Mesothelial cell of epicardium (in vitro differentiated cells): ENCODE results near the gene PDZD7. TPM values are rescaled to one million over a fixed set of nuclear protein-coding genes. Genes with fewer than 3 reads are reported as not detected.

Source experiments
- DNase-seq, 2 experiments: peaks; one replicate each; pipeline ENCODE4 v3.0.0; 2021; ENCODE audit warnings: low spot score in 2 of 2; ENCODE audit not compliant: unreplicated experiment in 2 of 2
- H3K27ac Mint-ChIP-seq: 2 replicates; pipeline ENCODE4 v1.8.0; 2021; ENCODE audit warnings: mixed read lengths
- H3K27me3 Mint-ChIP-seq: 2 replicates; pipeline ENCODE4 v1.8.0; 2021; ENCODE audit warnings: low read depth, mixed read lengths
- H3K36me3 Mint-ChIP-seq: 2 replicates; pipeline ENCODE4 v1.8.0; 2021; ENCODE audit warnings: mixed read lengths
- H3K4me1 Mint-ChIP-seq: 2 replicates; pipeline ENCODE4 v1.8.0; 2021; ENCODE audit warnings: mixed read lengths
- H3K4me3 Mint-ChIP-seq: 2 replicates; pipeline ENCODE4 v1.8.0; 2021; ENCODE audit warnings: mild to moderate bottlenecking, moderate library complexity, mixed read lengths
- H3K9me3 Mint-ChIP-seq: 2 replicates; pipeline ENCODE4 v1.8.0; 2021; ENCODE audit warnings: mixed read lengths
- microRNA-seq: library from miRNA; unstranded; fragments of <30 nt; microRNA quantifications from one replicate; pipeline ENCODE4 v1.2.0, GENCODE V29; 2021; ENCODE audit warnings: inconsistent platforms, mixed read lengths
- total RNA-seq: library from RNA; stranded (reverse); gene quantifications from 3 replicates; pipeline ENCODE4 v1.2.1, GENCODE V29; 2021
- TF ChIP-seq, protein P1 (sequence below): fragments of 200-600 bp; sonication (generic); IDR thresholded peaks from one replicate; pipeline ENCODE4 v1.5.0; 2021; ENCODE audit warnings: antibody characterized with exemption; ENCODE audit not compliant: unreplicated experiment

PDZD7 gene
- total RNA-seq, 1 donor from 2014 or later, result 1.8 TPM

DNA sequence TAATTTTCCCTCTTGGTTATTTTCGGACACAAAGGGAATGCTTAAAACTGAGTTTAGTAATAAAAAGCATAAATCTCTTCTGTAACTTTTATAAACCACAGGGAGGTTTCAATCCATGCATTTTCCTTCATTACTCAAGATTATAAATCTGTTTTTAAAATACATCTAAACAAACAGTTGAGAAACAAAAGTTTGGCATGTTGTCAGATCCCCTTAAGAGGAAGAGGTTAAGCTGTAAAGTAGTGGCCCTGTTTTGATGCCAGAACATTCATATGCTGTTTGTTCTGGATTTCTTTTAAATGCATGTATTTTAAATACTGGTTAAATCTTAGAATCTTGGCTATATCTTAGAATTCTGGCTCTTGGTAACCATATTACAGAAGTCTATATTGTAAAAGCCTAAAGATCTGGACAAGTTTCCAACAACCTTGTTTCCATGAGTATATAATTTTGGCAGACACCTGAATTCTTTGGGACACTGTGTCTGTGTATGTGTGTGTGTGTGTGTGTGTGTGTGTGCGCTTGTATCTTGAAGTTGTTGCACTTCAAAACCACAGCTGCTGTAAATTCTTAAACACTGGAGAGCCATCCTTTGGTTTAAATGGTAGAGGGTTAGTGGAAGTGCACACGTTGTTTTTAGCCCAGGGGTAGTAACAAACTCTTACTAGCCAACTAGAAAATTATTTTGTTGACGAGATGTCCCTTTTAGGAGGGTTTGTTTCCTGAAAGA lies 68.4 kb downstream of the PDZD7 start:
- Mint-ChIP-seq H3K4me1 (no peaks in the 10 kb centered on the region), H3K9me3 (no peaks in the 10 kb centered on the region), H3K27me3 (no peaks in the 10 kb centered on the region), H3K4me3 (no peak overlapping the region), H3K27ac (no peak overlapping the region), H3K36me3 (peaks cover 24% of the 10 kb centered on the region)
- TF ChIP-seq, protein P1, sequence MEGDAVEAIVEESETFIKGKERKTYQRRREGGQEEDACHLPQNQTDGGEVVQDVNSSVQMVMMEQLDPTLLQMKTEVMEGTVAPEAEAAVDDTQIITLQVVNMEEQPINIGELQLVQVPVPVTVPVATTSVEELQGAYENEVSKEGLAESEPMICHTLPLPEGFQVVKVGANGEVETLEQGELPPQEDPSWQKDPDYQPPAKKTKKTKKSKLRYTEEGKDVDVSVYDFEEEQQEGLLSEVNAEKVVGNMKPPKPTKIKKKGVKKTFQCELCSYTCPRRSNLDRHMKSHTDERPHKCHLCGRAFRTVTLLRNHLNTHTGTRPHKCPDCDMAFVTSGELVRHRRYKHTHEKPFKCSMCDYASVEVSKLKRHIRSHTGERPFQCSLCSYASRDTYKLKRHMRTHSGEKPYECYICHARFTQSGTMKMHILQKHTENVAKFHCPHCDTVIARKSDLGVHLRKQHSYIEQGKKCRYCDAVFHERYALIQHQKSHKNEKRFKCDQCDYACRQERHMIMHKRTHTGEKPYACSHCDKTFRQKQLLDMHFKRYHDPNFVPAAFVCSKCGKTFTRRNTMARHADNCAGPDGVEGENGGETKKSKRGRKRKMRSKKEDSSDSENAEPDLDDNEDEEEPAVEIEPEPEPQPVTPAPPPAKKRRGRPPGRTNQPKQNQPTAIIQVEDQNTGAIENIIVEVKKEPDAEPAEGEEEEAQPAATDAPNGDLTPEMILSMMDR, result no peak
- no peak for DNase-seq

DNA sequence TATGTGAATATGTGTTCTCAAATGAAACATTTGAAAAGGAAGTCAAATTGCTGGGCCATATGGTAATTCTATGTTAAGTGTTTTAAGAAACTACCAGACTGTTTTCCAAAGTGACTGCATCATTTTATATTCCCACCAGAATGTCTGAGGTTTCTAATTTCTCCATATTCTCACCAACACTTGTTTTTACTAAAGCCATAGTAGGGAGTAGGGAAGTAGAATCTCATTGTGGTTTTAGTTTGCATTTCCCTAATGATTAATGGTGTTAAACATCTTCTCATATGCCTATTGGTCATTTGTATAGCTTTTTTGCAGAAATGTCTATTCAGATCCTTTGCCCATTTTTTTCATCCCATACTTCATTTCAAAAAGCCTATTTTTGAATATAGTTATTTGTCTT lies 70.7 kb downstream of the PDZD7 start:
- H3K27ac Mint-ChIP-seq, result no peak overlapping the region
- no peak overlapping the region for H3K4me3 Mint-ChIP-seq
- no peaks in the 10 kb centered on the region for H3K27me3 Mint-ChIP-seq
- no peak for DNase-seq
- peaks cover 34% of the 10 kb centered on the region for H3K36me3 Mint-ChIP-seq
- TF ChIP-seq, protein P1, result no peak
- no peaks in the 10 kb centered on the region for H3K9me3 Mint-ChIP-seq
- H3K4me1 Mint-ChIP-seq, result no peaks in the 10 kb centered on the region

Small RNA genes within 50 kb of the gene (microRNA-seq; reads per million reads assigned to microRNA genes)
- not detected for gene MIR608

Other genes starting within 250 kb of the PDZD7 start
- 32.6 to 36.1 TPM (median 35.5 TPM) in 3 replicates for gene SLF2, start 118.2 kb downstream of the PDZD7 start, total RNA-seq
- gene SEMA4G, start 61.6 kb downstream of the PDZD7 start, total RNA-seq, result 20.0 to 22.8 TPM (median 22.2 TPM) in 3 replicates
- gene MRPL43, start 43.6 kb downstream of the PDZD7 start, total RNA-seq, result 66.7 to 70.2 TPM (median 69.4 TPM) in 3 replicates
- gene TWNK, start 43.6 kb downstream of the PDZD7 start, total RNA-seq, result 11.7 to 13.9 TPM (median 12.4 TPM) in 3 replicates
- 107 to 111 TPM (median 110 TPM) in 3 replicates for gene LZTS2, start 31.3 kb downstream of the PDZD7 start, total RNA-seq
- 14.8 to 17.4 TPM (median 17.1 TPM) in 3 replicates for gene SFXN3, start 105 bp upstream of the PDZD7 start, total RNA-seq
- 15.9 to 17.5 TPM (median 16.8 TPM) in 3 replicates for gene KAZALD1, start 30.9 kb upstream of the PDZD7 start, total RNA-seq
- not detected in 3 replicates for gene TLX1, start 100.2 kb upstream of the PDZD7 start, total RNA-seq
- gene LBX1, start 198.3 kb upstream of the PDZD7 start, total RNA-seq, result not detected in 3 replicates